Osteocyte (in vitro differentiated cells): ENCODE results near the gene SPPL3. TPM values are rescaled to one million over a fixed set of nuclear protein-coding genes. Genes with fewer than 3 reads are reported as not detected.

Experiments used
- DNase-seq: peaks from one replicate; pipeline ENCODE4 v3.0.0; 2021; ENCODE audit warnings: mixed read lengths; ENCODE audit not compliant: unreplicated experiment; ENCODE audit errors: extremely low spot score
- H3K27ac Mint-ChIP-seq: one replicate; pipeline ENCODE4 v1.8.0; 2021; ENCODE audit warnings: mild to moderate bottlenecking, mixed read lengths; ENCODE audit not compliant: unreplicated experiment
- H3K27me3 Mint-ChIP-seq: one replicate; pipeline ENCODE4 v1.8.0; 2021; ENCODE audit warnings: mixed read lengths; ENCODE audit not compliant: unreplicated experiment
- H3K36me3 Mint-ChIP-seq: one replicate; pipeline ENCODE4 v1.8.0; 2021; ENCODE audit warnings: mixed read lengths; ENCODE audit not compliant: unreplicated experiment
- H3K4me1 Mint-ChIP-seq: one replicate; pipeline ENCODE4 v1.8.0; 2021; ENCODE audit warnings: mixed read lengths; ENCODE audit not compliant: unreplicated experiment
- H3K4me3 Mint-ChIP-seq: one replicate; pipeline ENCODE4 v1.8.0; 2021; ENCODE audit warnings: mild to moderate bottlenecking, moderate library complexity, mixed read lengths; ENCODE audit not compliant: unreplicated experiment
- H3K9me3 Mint-ChIP-seq: one replicate; pipeline ENCODE4 v1.8.0; 2021; ENCODE audit warnings: mixed read lengths; ENCODE audit not compliant: unreplicated experiment
- total RNA-seq: library from RNA; stranded (reverse); gene quantifications from 2 replicates; pipeline ENCODE4 v1.2.1, GENCODE V29; 2021
- TF ChIP-seq, protein P1 (sequence below): fragments of 200-600 bp; sonication (generic); IDR thresholded peaks from 2 replicates; pipeline ENCODE4 v1.5.0; 2021; ENCODE audit warnings: antibody characterized with exemption, mild to moderate bottlenecking, moderate library complexity

SPPL3 gene
- total RNA-seq, 1 donor from 2014 or later, result 61.7 TPM

DNA sequence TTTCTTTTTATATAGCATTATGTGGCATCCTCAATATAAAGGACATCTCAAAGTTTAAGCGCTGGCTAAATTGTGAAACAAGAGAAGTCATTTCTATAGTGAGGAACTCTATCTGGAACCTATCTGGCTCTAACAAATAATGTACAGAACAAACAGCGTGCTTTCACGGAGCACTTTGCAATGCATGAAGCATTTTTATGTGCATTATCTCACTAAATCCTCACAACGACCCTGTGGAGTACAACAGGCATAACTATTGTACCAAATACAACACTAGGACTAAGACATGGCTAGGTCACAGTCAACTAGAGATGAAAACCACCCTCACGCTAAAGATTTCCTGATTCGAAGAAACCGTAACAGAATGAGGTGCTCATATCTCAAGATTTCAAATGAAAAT, 8.6 kb downstream of the SPPL3 start:
- DNase-seq, result no peak
- Mint-ChIP-seq H3K4me1 (peaks cover 3% of the 10 kb centered on the region), H3K4me3 (no peak overlapping the region)

DNA sequence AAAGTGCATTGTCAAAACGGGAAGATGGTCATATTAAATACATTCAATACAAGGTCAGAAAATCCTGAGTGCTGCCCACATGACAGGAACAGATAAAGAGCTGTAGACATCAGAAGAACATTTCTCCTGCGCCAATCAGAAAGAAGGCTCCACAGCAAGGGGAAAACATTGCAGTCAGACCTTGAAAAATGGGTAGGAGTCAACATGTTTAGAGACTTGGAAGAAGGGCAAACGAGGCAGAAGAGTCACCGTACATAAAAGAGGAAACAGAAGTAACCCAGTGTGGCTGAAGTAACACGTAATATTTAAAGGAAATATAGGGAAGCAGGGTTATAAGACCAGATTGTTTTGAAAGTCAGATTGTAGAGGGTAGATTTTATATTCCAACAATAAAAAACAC, 11.9 kb downstream of the SPPL3 start:
- Mint-ChIP-seq H3K4me1 (peaks cover 6% of the 10 kb centered on the region), H3K9me3 (no peaks in the 10 kb centered on the region), H3K36me3 (peaks cover 10% of the 10 kb centered on the region), H3K27ac (no peak overlapping the region), H3K27me3 (no peaks in the 10 kb centered on the region), H3K4me3 (no peak overlapping the region)
- TF ChIP-seq, protein P1, sequence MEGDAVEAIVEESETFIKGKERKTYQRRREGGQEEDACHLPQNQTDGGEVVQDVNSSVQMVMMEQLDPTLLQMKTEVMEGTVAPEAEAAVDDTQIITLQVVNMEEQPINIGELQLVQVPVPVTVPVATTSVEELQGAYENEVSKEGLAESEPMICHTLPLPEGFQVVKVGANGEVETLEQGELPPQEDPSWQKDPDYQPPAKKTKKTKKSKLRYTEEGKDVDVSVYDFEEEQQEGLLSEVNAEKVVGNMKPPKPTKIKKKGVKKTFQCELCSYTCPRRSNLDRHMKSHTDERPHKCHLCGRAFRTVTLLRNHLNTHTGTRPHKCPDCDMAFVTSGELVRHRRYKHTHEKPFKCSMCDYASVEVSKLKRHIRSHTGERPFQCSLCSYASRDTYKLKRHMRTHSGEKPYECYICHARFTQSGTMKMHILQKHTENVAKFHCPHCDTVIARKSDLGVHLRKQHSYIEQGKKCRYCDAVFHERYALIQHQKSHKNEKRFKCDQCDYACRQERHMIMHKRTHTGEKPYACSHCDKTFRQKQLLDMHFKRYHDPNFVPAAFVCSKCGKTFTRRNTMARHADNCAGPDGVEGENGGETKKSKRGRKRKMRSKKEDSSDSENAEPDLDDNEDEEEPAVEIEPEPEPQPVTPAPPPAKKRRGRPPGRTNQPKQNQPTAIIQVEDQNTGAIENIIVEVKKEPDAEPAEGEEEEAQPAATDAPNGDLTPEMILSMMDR, result no peak
- no peak for DNase-seq

More for the DNA sequence above, 8.6 kb downstream of the SPPL3 start:
- TF ChIP-seq, protein P1, result no peak
- H3K36me3 Mint-ChIP-seq, result peaks cover 6% of the 10 kb centered on the region
- no peaks in the 10 kb centered on the region for H3K27me3 Mint-ChIP-seq
- H3K9me3 Mint-ChIP-seq, result no peaks in the 10 kb centered on the region
- H3K27ac Mint-ChIP-seq, result no peak overlapping the region

DNA sequence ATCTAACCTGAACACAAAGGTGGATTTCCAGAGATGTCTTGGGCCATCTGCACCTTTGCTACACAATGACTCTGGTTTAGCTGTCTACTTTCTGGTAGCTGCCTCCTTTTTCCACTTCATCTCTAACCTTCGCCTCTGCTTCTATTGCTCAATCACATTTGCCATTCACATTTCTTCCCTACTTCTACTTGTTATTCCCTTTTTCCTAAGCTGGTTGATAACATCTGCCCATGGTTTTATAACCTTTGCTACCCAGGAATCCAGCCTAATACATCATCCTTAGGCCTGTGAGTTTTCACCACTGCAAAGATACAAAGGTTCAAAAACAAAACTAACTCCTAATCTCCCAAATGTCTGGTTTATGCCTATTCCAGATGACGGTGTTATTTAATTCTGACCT, 13.2 kb downstream of the SPPL3 start:
- no peak for DNase-seq
- Mint-ChIP-seq H3K27ac (peak overlapping the region; percentile 57), H3K36me3 (peaks cover 10% of the 10 kb centered on the region), H3K4me1 (peaks cover 9% of the 10 kb centered on the region), H3K9me3 (no peaks in the 10 kb centered on the region), H3K4me3 (no peak overlapping the region), H3K27me3 (no peaks in the 10 kb centered on the region)
- TF ChIP-seq, protein P1, result no peak

DNA sequence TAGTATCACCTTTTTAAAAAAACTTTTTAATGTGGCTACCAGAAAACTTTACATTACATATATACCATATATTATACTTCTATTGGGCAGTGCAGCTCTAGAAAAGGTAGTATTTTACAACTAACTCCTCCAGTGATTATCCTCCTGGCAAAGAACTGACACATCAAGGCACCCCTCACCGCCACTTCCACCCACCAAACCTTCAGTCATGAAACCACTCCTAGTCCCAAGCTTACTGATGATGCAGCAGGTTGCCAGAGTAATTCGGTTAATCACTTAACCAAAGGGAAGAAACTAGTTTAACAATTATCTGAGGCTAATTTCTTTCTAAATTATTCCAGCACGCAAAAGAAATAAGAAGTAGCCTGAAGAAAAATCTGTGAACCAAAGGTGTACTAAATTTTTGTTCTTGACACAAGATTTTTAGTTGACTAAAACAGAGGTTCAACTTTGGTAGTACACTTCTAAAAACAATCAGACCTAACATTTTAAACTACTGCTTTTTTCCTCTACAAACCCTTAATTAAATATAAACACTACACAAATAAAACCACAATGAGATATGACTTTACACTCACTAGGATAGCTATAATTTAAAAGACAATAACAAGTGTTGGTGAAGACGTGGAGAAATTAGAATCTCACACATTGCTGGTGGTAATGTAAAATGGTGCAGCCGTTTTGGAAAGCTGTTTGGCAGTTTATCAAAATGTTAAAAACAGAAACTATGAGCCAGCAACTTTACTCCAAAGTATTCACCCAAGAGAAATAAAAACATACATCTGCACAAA, 16.7 kb downstream of the SPPL3 start:
- Mint-ChIP-seq H3K4me1 (peaks cover 10% of the 10 kb centered on the region), H3K4me3 (no peak overlapping the region), H3K36me3 (peaks cover 4% of the 10 kb centered on the region), H3K27ac (no peak overlapping the region), H3K27me3 (no peaks in the 10 kb centered on the region), H3K9me3 (no peaks in the 10 kb centered on the region)
- DNase-seq, result no peak
- TF ChIP-seq, protein P1, result no peak

DNA sequence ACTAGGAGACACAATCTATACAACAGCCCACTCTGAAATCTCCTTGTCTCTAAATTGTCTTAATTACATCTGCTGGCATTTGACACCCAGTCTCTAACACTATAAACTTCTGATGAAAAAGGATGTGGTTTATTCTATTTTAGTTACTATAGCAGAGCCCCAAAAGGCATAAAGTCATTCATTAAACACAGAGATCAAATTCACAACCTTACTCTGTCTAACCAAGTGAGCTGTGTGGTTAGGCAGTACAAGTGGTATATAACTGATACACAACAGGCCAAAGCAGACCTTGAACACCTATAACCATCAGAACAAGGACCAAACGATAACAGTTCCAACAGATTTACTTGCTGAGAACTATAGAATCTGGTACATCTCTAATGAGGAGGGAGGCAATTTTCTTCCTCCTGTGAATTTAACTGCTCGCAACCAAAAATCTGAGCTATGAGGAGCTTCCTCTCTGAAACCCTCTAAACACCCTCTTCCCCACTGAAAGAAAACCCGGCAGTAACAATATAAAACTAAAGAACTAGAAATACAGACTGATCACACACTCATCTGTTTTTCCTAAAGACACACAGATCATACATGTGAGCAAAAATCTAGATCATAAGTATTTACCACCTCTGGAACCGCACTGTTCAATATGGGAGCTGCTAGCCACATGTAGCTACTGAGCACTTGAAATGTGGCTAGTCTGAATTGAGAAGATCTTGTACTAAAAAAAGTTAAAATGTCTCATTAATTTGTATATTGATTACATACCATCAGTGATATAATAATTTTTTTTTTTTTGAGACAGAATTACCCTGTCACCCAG, 17.7 kb downstream of the SPPL3 start:
- Mint-ChIP-seq H3K27ac (no peak overlapping the region), H3K9me3 (no peaks in the 10 kb centered on the region), H3K4me1 (peaks cover 10% of the 10 kb centered on the region), H3K36me3 (peaks cover 4% of the 10 kb centered on the region), H3K4me3 (no peak overlapping the region), H3K27me3 (no peaks in the 10 kb centered on the region)
- TF ChIP-seq, protein P1, result no peak
- no peak for DNase-seq
